ENCODE measurements around the gene WWC1.

The WWC1 gene

DNA sequence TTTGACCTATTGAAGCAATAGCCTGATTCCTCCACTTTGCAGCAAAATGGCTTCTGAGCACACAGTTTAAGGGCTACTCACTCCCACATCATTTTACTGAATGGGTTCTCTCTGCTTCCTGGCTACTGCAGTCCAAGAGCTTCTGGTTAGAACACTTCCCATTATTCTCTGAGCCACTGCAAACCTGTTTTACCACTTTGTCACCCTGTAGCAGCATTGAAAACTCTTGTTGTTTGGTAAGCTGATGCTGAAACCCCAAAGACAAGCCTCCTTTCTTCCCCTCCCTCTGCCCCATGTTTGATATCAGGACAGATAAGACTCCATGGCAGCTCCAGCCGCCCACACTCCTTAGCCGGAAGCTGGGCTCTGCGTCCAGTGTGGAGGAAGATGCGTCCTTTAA, 110.4 kb downstream of the WWC1 start:
- no peak for TF ChIP-seq ZNF274 (IDR thresholded peaks at IDR 0.05; ENCODE audit: low read depth, low read length)
- no peak overlapping the region for H3K4me3 ChIP-seq (ENCODE audit: low read length)

DNA sequence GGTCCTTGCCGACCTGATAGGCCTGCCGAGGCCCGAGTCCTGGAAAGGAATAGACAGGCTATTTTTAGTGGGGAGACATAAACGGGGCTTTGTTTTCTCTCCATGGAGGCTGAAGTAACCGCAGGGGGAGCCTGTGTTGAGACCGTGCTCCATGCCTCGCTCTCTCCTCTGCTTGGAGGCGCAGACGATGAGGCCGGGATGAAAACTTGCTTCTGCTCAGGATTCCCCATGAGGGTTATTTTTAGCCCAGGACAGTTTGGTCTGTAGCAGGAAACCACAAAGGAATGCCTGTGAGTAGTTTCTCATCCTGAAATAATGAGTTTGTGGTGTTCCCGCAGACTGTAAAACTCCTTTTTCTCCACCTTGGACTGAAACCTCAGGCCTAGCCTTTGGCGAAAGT, 112.9 kb downstream of the WWC1 start:
- TF ChIP-seq ZNF274 (IDR thresholded peaks at IDR 0.05; ENCODE audit: low read depth, low read length), result no peak
- no peak overlapping the region for H3K4me3 ChIP-seq (ENCODE audit: low read length)

DNA sequence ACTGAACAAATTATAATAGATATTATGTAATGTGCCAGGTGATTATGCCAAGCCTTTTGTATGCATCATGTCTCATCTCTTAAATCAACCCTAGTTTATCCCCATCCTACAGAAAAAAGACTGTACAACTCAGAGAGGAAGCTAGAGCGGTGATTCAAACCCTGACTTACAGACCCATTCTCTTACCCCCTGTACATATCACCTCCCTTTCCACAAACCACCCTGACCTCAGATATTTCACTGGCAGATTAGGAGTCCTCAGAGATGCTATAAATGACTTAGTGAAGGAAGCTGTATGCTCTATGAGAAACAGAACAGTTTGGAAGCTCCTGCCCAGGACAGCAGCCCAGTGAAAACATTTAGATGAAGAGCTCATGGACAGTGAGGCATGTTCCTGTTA, 115.8 kb downstream of the WWC1 start:
- H3K4me3 ChIP-seq (ENCODE audit: low read length), result no peak overlapping the region
- TF ChIP-seq ZNF274 (IDR thresholded peaks at IDR 0.05; ENCODE audit: low read depth, low read length), result no peak

DNA sequence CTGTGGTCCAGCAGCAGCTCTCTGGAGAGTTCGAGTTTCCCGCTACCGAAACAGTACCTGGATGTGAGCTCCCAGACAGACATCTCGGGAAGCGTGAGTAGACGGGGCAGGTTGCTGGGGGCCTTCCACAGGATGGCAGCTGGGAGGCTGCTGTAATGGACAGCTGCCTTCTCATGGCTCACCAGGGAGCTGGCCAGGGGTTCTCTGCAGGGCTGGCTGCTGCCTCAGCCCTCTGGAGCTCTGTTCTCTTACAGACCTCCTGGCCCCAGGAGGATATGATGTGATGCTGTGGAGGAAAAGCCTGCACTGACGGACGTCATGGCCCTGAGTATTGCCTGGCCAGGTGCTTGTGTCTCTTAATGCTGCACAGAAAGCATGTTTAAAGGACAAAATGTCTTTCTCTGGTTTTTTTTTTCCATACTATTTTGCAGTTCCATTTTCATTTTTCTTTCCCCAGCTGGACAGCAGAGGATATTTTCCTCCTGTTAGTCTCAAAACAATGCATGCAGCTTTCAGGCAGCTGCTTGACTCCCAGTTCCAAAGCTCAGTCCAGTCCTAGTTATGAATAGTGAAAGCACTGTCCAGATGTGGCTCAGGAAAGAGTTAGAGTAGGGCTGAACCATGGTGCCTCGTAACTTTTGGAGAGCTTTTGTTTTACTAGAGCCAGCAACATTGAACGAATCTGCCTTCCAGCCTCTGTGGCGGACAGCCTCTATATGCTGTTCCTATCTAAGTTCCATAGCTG, 117.3 kb downstream of the WWC1 start:
- no peak overlapping the region for H3K4me3 ChIP-seq (ENCODE audit: low read length)
- no peak for TF ChIP-seq ZNF274 (IDR thresholded peaks at IDR 0.05; ENCODE audit: low read depth, low read length)

DNA sequence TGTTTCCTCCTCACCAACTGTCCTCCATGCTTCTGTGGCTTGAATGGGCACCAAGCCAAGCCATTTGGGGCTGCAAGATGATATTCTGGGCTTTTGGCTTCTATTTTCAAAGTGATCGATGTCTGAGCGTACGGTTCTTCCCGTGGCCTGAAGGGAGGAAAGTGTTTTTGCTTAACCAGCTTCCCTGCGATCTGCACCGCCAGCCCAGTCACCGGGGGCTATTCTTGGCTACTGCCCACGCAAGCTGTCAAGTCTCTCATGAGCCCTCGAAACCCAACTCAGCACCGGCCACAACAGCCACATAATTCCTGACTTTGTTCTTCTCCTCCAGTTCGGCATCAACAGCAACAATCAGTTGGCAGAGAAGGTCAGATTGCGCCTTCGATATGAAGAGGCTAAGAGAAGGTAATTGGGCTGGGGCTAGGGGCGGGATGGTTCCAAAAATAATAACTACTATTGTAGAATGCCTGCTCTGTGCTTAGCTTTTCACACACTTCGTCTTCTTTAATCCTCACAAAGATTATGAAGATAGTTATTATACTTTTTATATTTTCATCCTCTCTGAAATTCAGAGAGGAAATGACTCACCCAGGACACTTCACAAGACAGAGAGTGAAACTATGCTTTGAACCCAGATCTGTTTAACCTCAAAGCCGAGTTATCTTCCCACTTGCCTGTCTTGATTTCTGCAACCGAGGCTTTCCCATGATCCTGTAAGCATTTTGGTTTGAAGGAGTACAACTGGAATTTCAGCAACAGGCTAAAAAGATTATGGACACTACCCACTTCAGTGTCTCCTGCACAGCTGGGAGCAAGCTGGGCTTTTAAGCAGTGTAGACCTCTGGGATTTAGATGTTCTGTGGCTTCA, 118.4 kb downstream of the WWC1 start:
- no peak overlapping the region for H3K4me3 ChIP-seq (ENCODE audit: low read length)
- no peak for TF ChIP-seq ZNF274 (IDR thresholded peaks at IDR 0.05; ENCODE audit: low read depth, low read length)

DNA sequence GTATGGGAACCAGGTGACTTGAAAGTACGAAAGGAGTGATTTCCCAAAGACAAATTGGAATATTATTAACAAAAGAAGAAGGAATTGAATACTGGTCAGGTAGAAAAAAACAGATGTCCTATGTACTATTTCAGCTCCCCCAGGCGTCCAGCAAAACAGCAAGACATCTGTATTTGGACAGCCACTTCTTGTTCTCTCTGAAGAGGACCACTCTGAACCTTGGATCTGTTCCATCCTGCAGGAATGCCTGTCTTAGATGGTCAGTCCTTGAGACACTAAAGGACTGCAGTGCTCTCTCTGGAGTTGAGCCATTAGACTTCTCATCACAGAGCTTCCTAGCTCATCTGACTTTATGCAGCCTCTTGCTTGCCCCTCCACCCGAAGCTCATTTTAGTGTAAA, 120.4 kb downstream of the WWC1 start:
- no peak overlapping the region for H3K4me3 ChIP-seq (ENCODE audit: low read length)
- no peak for TF ChIP-seq ZNF274 (IDR thresholded peaks at IDR 0.05; ENCODE audit: low read depth, low read length)

DNA sequence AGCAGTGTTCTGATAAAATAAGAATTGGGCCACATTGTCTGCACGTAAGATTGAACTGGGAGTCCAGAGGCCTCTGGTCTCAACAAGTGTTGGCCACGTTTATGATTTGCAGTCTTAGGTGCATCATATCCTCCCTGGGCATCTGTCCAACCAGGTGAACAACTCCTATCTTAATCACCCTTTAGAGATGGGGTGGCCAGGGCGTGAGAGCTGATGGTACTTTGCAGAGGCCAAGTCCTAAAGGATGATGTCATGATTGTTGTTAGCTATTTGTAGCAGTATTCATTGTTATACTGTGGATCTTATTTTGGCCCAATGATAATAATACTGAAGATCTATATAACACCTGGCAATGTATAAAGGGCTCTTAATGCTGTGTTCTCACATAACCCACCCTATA, 121.6 kb downstream of the WWC1 start:
- no peak overlapping the region for H3K4me3 ChIP-seq (ENCODE audit: low read length)
- TF ChIP-seq ZNF274 (IDR thresholded peaks at IDR 0.05; ENCODE audit: low read depth, low read length), result no peak

DNA sequence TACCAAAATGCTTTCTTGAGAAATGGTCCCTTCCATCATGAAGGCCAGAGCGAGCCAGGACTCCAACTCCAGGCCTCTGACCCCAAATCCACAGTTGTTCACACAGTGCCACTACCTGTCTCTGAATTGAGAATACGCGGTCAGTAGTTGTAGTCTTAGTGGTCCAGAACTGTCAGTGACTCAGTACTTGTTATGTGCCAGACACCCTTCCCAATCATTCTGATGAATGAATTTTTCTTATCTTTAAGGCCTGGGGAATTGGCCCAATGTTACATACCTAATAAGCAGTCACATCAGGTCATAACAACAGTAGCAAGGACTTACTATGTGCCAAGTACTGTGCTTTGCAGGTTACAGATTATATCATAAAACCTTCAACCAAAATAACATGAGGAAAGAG, 122.2 kb downstream of the WWC1 start:
- H3K4me3 ChIP-seq (ENCODE audit: low read length), result no peak overlapping the region
- TF ChIP-seq ZNF274 (IDR thresholded peaks at IDR 0.05; ENCODE audit: low read depth, low read length), result no peak

DNA sequence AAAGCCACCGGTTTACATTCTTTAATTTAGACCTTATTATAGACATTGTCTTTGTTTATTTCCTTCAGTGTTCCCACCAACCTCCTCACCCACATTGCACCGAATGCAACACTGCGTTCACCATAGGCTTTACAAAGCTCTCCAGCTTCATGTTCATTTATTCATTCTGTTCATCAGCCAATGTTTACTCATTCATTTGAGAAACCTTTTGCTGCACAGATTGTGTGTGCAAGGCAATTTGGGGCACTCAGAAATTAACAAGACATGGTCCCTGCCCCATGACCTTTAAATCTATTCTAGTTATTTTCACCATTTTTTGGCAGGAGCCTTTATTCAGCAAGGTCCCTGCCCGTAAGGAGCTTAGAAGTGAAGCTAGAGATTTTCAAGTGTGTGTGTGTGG, 124.0 kb downstream of the WWC1 start:
- H3K4me3 ChIP-seq (ENCODE audit: low read length), result no peak overlapping the region
- TF ChIP-seq ZNF274 (IDR thresholded peaks at IDR 0.05; ENCODE audit: low read depth, low read length), result no peak

DNA sequence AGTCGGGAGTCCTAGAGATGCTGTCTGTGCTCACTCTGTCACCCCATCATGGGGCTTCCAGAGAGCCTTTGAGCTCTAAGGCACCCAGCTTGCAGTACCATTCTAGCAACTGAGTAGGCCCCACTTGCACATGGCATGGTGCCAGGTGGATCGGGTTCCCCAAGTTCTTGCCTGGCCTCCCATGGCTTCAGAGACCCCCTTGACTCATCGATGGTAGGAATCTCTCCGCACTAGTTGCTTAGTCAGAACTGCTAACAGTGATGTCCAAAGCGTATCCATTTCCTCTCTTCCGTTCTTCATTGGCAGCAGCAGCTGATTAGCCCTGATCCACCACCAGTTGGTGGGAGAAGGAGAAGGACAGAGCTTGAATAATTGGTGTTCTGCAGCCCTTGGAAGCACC, 124.5 kb downstream of the WWC1 start:
- no peak overlapping the region for H3K4me3 ChIP-seq (ENCODE audit: low read length)
- TF ChIP-seq ZNF274 (IDR thresholded peaks at IDR 0.05; ENCODE audit: low read depth, low read length), result no peak

DNA sequence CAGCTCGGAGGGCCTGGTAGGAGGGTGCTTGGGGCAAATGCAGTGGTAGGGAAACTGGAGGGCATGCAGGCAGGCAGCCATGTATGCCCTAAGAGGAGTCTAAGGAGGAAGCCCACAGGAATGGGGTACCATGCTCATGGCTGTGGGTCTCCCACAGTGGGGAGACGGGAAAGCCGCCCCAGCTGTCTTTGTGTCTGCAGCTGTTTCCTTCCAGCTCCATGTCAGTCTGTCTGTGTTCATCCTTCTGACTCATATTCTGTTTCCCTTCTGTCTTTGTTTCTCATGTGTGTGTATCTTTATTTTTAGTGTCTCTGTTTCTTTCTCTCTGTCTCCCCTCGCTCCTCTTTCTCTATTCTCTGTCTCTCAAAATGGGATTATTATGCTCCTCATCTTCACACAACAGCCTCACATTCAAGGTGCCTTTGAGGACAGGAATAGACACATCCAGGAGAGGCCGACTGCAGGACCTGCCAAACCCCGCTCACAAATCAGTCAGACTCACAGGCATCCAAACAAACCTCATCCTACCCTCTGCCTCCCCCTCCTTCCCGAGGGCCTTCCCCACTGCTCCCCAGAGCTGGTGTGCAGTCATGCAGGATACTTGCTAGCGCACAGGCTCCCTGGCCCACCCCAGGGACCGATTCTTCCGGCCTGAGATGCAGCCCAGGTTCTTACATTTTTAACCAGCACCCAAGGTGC, 126.4 kb downstream of the WWC1 start:
- no peak for TF ChIP-seq ZNF274 (IDR thresholded peaks at IDR 0.05; ENCODE audit: low read depth, low read length)
- no peak overlapping the region for H3K4me3 ChIP-seq (ENCODE audit: low read length)

DNA sequence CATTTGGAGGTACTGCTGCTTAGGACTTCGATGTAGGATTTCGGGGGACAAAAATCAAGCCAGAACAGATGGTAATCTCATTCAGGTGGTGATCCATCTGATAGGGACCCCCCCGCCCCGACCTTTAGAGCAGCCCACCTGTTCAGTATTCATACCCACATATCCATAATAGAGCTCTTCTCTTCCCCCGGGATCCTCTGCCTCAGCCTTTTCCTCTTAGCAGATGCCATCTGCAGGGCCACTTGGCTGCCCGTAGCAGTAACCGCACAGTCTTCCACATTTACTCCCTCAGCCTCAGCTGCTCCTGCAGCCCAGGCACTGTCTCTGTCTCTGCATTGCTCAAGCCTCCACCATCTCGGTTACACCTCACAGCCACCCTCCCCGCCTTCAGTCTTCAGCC, 129.0 kb downstream of the WWC1 start:
- H3K4me3 ChIP-seq (ENCODE audit: low read length), result no peak overlapping the region
- TF ChIP-seq ZNF274 (IDR thresholded peaks at IDR 0.05; ENCODE audit: low read depth, low read length), result no peak

DNA sequence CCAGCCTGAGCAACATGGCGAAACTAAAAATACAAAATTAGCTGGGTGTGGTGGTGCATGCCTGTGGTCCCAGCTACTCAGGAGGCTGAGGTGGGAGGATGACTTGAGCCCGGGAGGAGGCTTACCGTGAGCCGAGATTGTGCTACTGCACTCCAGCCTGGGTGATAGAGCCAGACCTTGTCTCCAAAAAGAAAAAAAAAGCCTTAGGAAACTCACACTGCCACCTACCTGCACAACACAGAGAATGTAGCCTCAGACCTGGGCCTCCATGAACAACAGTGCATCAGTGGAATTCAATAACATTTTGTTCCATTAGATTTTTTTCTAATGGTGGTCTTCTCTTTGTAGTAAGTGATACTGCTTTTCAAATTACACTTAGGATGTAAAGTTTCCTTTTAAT, 131.0 kb downstream of the WWC1 start:
- no peak for TF ChIP-seq ZNF274 (IDR thresholded peaks at IDR 0.05; ENCODE audit: low read depth, low read length)
- no peak overlapping the region for H3K4me3 ChIP-seq (ENCODE audit: low read length)

DNA sequence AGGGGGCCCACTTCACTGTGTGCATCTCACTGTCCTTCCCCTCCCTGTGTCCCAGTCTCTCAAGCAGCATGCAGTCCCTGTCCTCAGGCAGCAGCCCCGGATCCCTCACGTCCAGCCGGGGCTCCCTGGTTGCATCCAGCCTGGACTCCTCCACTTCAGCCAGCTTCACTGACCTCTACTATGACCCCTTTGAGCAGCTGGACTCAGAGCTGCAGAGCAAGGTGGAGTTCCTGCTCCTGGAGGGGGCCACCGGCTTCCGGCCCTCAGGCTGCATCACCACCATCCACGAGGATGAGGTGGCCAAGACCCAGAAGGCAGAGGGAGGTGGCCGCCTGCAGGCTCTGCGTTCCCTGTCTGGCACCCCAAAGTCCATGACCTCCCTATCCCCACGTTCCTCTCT, 132.0 kb downstream of the WWC1 start:
- no peak for TF ChIP-seq ZNF274 (IDR thresholded peaks at IDR 0.05; ENCODE audit: low read depth, low read length)
- no peak overlapping the region for H3K4me3 ChIP-seq (ENCODE audit: low read length)

DNA sequence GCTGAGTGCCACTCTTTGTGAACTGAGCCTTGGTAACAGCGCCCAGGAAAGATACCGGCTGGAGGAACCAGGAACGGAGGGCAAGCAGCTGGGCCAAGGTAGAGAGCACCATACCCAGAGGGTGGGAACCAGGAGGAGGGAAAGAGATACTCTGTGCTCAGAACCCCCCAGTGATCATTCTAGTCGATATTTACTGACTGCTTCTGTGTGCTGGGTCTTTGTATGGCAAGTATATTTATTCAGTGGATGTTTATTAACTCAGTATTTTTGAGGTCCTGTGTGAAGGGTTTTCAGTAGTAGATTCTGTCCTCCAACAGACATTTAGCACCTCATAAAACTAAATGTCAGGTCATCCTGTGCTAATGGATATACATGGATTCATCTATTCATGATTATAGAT, 132.5 kb downstream of the WWC1 start:
- no peak overlapping the region for H3K4me3 ChIP-seq (ENCODE audit: low read length)

More for the DNA sequence above, 132.5 kb downstream of the WWC1 start:
- no peak for TF ChIP-seq ZNF274 (IDR thresholded peaks at IDR 0.05; ENCODE audit: low read depth, low read length)

All from GM08714 (cell line).